HCT116 (cell line): ENCODE measurements around the gene MTMR1. TPM values are rescaled to one million over a fixed set of nuclear protein-coding genes. Genes with fewer than 3 reads are reported as not detected.
A peak's percentile ranks its signal among the peaks of the same experiment; 100 is the strongest.

Experiments
- ATAC-seq: fragments of 200-7000 bp; cut with Tn5 transposase; 2 replicates; pipeline ENCODE4 v1.9.1; 2020; ENCODE audit warnings: mild to moderate bottlenecking, moderate library complexity
- Bru-seq: library from RNA; stranded (reverse); fragments of 400-500 nt; gene quantifications from one replicate; lab custom pipeline; 2021; lab: Mats Ljungman, UMichigan
- BruChase-seq, 2 experiments: library from RNA; stranded (reverse); fragments of 400-500 nt; gene quantifications; one replicate each; lab custom pipeline; 2021; lab: Mats Ljungman, UMichigan
- BruUV-seq: library from RNA; stranded (reverse); fragments of 400-500 nt; replicated peaks from 2 replicates; lab custom pipeline; 2021; lab: Mats Ljungman, UMichigan
- CTCF ChIA-PET: fragments of 300-600 bp; sonication (Branson Sonifier 250); formaldehyde crosslinking; loops from one replicate; lab custom pipeline; 2021; ENCODE audit warnings: antibody characterized with exemption; lab: Charles Lee
- POLR2A ChIA-PET: fragments of 300-600, 350-600 bp; sonication (Branson Sonifier 250); formaldehyde crosslinking; loops from one replicate; lab custom pipeline; 2021; ENCODE audit warnings: antibody characterized with exemption; lab: Charles Lee
- RAD21 ChIA-PET, 2 experiments: fragments of 300-600 bp; sonication (Branson Sonifier 250); formaldehyde crosslinking; loops; one replicate each; lab custom pipeline; 2023; ENCODE audit warnings: low total read pairs in 2 of 2; ENCODE audit not compliant: uncharacterized antibody in 2 of 2, unreplicated experiment in 2 of 2, low non-redundant PET in 1 of 2; lab: Charles Lee
- DNase-seq: peaks from one replicate; pipeline ENCODE4 v3.0.0-alpha.2; 2010; ENCODE audit warnings: low read depth, low spot score
- H2AFZ ChIP-seq: fragments of 200-600 bp; shearing (Covaris generic), sonication (generic); 2 replicates; pipeline ENCODE4 v1.6.1; 2017; ENCODE audit warnings: low read depth, mixed run types, mixed read lengths, antibody characterized with exemption, low read length; ENCODE audit not compliant: poor library complexity, severe bottlenecking
- H3K27ac ChIP-seq: 2 replicates; pipeline ENCODE4 v1.5.1; 2012; ENCODE audit warnings: low read depth, low read length
- H3K27me3 ChIP-seq: fragments of 200-600 bp; sonication (generic); 2 replicates; pipeline ENCODE4 v1.6.1; 2016; ENCODE audit warnings: mixed run types, low read length, mixed read lengths; ENCODE audit not compliant: insufficient read depth
- H3K36me3 ChIP-seq, 2 experiments: fragments of 200-500 bp in 1 of 2; fragments of 200-600 bp in 1 of 2; sonication (Bioruptor generic) in 1 of 2; sonication (generic) in 1 of 2; 2 replicates each; pipeline versions ENCODE4 v1.5.1 to v1.6.1; 2014 to 2016; ENCODE audit warnings: low read length in 2 of 2, inconsistent platforms in 1 of 2, mixed read lengths in 1 of 2, mixed run types in 1 of 2; ENCODE audit not compliant: insufficient read depth in 2 of 2, control insufficient read depth in 1 of 2
- H3K4me1 ChIP-seq, 2 experiments: fragments of 200-600 bp in 1 of 2; sonication (generic) in 1 of 2; 2 replicates each; pipeline versions ENCODE4 v1.5.1 to v1.6.1; 2012 to 2017; ENCODE audit warnings: low read length in 2 of 2, inconsistent platforms in 1 of 2, mild to moderate bottlenecking in 1 of 2, mixed read lengths in 1 of 2, mixed run types in 1 of 2, moderate library complexity in 1 of 2; ENCODE audit not compliant: insufficient read depth in 2 of 2, control insufficient read depth in 1 of 2
- H3K4me2 ChIP-seq: fragments of 200-600 bp; sonication (generic); 2 replicates; pipeline ENCODE4 v1.6.1; 2017; ENCODE audit warnings: mixed run types, low read length, mixed read lengths
- H3K4me3 ChIP-seq, 2 experiments: fragments of 200-600 bp in 1 of 2; sonication (generic) in 1 of 2; replicated peaks in 1 of 2; 2 replicates each; pipeline ENCODE4 v1.5.1; 2011 to 2016; ENCODE audit warnings: low read length in 2 of 2, control low read depth in 1 of 2, low read depth in 1 of 2, mild to moderate bottlenecking in 1 of 2, mixed read lengths in 1 of 2, mixed run types in 1 of 2
- H3K79me2 ChIP-seq: fragments of 200-600 bp; sonication (generic); 2 replicates; pipeline ENCODE4 v1.6.1; 2017; ENCODE audit warnings: mild to moderate bottlenecking, mixed run types, low read length, moderate library complexity, mixed read lengths; ENCODE audit not compliant: insufficient read depth
- H3K9ac ChIP-seq: fragments of 200-600 bp; sonication (generic); 2 replicates; pipeline ENCODE4 v1.6.1; 2016; ENCODE audit warnings: low read length, mixed read lengths
- H3K9me2 ChIP-seq: fragments of 200-600 bp; sonication (generic), shearing (Covaris generic); 2 replicates; pipeline ENCODE4 v1.6.1; 2017; ENCODE audit warnings: mixed run types, mild to moderate bottlenecking, moderate library complexity; ENCODE audit not compliant: insufficient read depth
- H3K9me3 ChIP-seq, 2 experiments: fragments of 200-500 bp in 1 of 2; fragments of 200-600 bp in 1 of 2; sonication (Bioruptor generic) in 1 of 2; sonication (generic) in 1 of 2; 2 replicates each; pipeline ENCODE4 v1.6.1; 2014 to 2017; ENCODE audit warnings: low read length in 2 of 2, mixed read lengths in 2 of 2, inconsistent platforms in 1 of 2, low read depth in 1 of 2, mild to moderate bottlenecking in 1 of 2, mixed run types in 1 of 2, moderate library complexity in 1 of 2; ENCODE audit not compliant: control insufficient read depth in 1 of 2, insufficient read depth in 1 of 2
- H4K20me1 ChIP-seq: fragments of 200-600 bp; sonication (generic), shearing (Covaris generic); 2 replicates; pipeline ENCODE4 v1.6.1; 2017; ENCODE audit warnings: mixed run types, mild to moderate bottlenecking, moderate library complexity; ENCODE audit not compliant: insufficient read depth
- CBX3 ChIP-seq: IDR thresholded peaks from 2 replicates; pipeline ENCODE4 v1.6.1; 2012; ENCODE audit warnings: low read depth
- CEBPB ChIP-seq: IDR thresholded peaks from 2 replicates; pipeline ENCODE4 v1.6.1; 2012; ENCODE audit warnings: low read depth
- FOSL1 ChIP-seq: IDR thresholded peaks from 2 replicates; pipeline ENCODE4 v1.6.1; 2012; ENCODE audit warnings: low read depth
- JUND ChIP-seq: IDR thresholded peaks from 2 replicates; pipeline ENCODE4 v1.6.1; 2012
- POLR2A ChIP-seq: IDR thresholded peaks from 2 replicates; pipeline ENCODE4 v1.7.0; 2011; ENCODE audit warnings: borderline replicate concordance; ENCODE audit not compliant: insufficient read depth, insufficient read length; ENCODE audit errors: extremely low read depth
- POLR2AphosphoS5 ChIP-seq: IDR thresholded peaks from 2 replicates; pipeline ENCODE4 v1.6.1; 2011; ENCODE audit warnings: mild to moderate bottlenecking, low read depth, low read length, moderate library complexity
- RAD21 ChIP-seq: IDR thresholded peaks from 2 replicates; pipeline ENCODE4 v1.6.1; 2012; ENCODE audit warnings: low read depth, mild to moderate bottlenecking
- TCF7L2 ChIP-seq: IDR thresholded peaks from 2 replicates; pipeline ENCODE4 v1.7.0; 2011; ENCODE audit warnings: borderline replicate concordance, inconsistent platforms; ENCODE audit not compliant: insufficient read depth, insufficient read length; ENCODE audit errors: extremely low read depth
- YY1 ChIP-seq: IDR thresholded peaks from 2 replicates; pipeline ENCODE4 v1.6.1; 2011; ENCODE audit warnings: low read length, low read depth, moderate library complexity, mild to moderate bottlenecking; ENCODE audit not compliant: insufficient replicate concordance; ENCODE audit errors: extremely low read depth
- ZFX ChIP-seq: fragments of 450-650 bp; IDR thresholded peaks from 2 replicates; pipeline ENCODE4 v1.6.1; 2017
- intact Hi-C: fragments of 100-400 bp; cut with micrococcal nuclease; formaldehyde crosslinking; loops from 2 replicates; pipeline ENCODE4 v1.10.0; 2022
- long read RNA-seq: library from polyadenylated mRNA; unstranded; transcript quantifications from one replicate; pipeline ENCODE4 v2.0.0, GENCODE V29; 2021; ENCODE audit not compliant: unreplicated experiment
- polyA plus RNA-seq: library from polyadenylated mRNA; unstranded; fragments of >200 nt; gene quantifications from 2 replicates; pipeline ENCODE4 v1.2.1, GENCODE V29; 2012; ENCODE audit warnings: missing spikeins
- total RNA-seq: library from RNA; stranded (reverse); gene quantifications from one replicate; pipeline ENCODE4 v1.2.1, GENCODE V29; 2021; ENCODE audit not compliant: unreplicated experiment
- TF ChIP-seq, protein P1 (sequence below): IDR thresholded peaks from 2 replicates; pipeline ENCODE4 v1.6.1; 2012; ENCODE audit warnings: low read depth

Gene MTMR1
- 20.0 TPM for total RNA-seq
- 8.7 and 11.7 TPM in 2 replicates for polyA plus RNA-seq
- percentile 70 among the genes with signal in this experiment for Bru-seq, nascent RNA
- BruChase-seq, experiment 1, labeled RNA remaining after a 6-hour chase = percentile 68 among the genes with signal in this experiment
- percentile 62 among the genes with signal in this experiment for BruChase-seq, experiment 2, labeled RNA remaining after a 2-hour chase
- long read RNA-seq, partial matches to known transcripts = 9 of 24 reads
- long read RNA-seq, other reads (novel, unspliced or antisense) = 14 of 24 reads

DNA sequence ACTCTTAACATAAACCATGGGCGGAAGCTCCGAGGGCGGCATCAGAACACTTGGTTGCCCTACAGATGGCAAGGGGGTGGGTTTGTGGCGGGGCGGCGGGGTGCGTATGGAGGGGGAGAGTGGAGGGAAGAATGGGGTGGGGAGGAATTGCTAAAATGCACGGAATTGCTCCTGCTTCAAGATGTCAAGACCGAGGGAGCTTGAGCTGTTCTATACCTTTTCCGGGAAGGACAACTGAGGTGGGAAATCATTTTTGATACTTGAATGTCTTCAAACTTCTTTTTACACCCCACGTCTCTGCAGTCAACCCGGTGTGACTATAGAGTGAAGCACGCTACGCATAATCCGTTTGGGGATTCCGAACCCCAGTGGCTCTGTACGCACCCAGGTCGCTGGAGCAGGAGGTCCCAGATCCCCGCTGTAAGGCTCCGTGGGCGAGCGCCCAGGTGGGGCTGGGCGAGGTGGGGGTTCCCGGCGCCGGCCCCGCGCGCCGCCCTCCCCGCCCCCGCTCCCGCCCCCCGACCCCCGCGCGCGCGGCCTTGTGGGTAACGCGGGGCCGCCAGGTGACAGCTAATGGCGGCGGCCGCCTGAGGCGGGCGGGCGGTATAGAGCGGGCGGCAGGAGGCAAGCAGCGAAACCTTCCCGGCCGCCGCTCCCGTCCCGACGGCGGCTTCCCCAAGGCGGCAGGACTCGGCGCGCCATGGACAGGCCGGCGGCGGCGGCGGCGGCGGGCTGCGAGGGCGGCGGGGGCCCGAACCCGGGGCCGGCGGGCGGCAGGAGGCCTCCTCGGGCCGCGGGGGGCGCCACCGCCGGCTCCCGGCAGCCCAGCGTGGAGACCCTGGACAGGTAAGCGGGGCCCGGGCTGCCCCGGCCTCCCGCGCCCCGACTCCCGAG lies at the start of gene MTMR1:
MTMR1 (plus strand) TSS at position 566 of the 894 bp plus-strand sequence; CDS start at position 701, 135 bp downstream.
- Histone ChIP-seq H3K9ac (peak within 1 kb of the TSS; percentile 66), H3K9me2 (no peaks in the 10 kb centered on the region), H3K79me2 (peaks cover 29% of the 10 kb centered on the region), H3K4me1 (peaks cover 9 to 42% of the 10 kb centered on the region in 2 experiments; a peak in 3 of 4 replicates), H4K20me1 (no peaks in the 10 kb centered on the region), H3K27ac (peak within 1 kb of the TSS; percentile 59), H3K4me3 (peak within 1 kb of the TSS; percentile 59 to 70), H3K4me2 (peak within 1 kb of the TSS; percentile 85), H3K27me3 (no peaks in the 10 kb centered on the region), H3K36me3 (no peaks in the 10 kb centered on the region), H3K9me3 (no peaks in the 10 kb centered on the region; a peak in 1 of 4 replicates), H2AFZ (no peak within 1 kb of the TSS)
- CTCF ChIA-PET = interaction anchor here (1.0 to 1.5 kb wide), 2 partner anchors 9 to 20 kb away, joined by 3 to 5 read pairs; no protein-coding TSS in a partner anchor
- no peak for DNase-seq
- peak; percentile 69 for ATAC-seq
- no TSS peak for BruUV-seq
- TF ChIP-seq ZFX (peak; percentile 63), YY1 (peak; percentile 85), TCF7L2 (no peak), CEBPB (no peak), POLR2A (peak; percentile 31)
- POLR2A ChIA-PET = no interaction called here
- RAD21 ChIA-PET = no interaction called here
- intact Hi-C loops = no loop called here

- H3K79me2 ChIP-seq = no peaks in the 10 kb centered on the region
- H2AFZ ChIP-seq = no peak overlapping the region
- H3K9me3 ChIP-seq = no peaks in the 10 kb centered on the region
- BruUV-seq = no TSS peak
- no peak overlapping the region for H3K4me2 ChIP-seq
- H3K4me1 ChIP-seq = no peaks in the 10 kb centered on the region
- RAD21 ChIA-PET = no interaction called here
- H3K9ac ChIP-seq = no peak overlapping the region
- H3K36me3 ChIP-seq = no peaks in the 10 kb centered on the region
- POLR2A ChIA-PET = no interaction called here
- intact Hi-C loops = no loop called here
- H3K9me2 ChIP-seq = no peaks in the 10 kb centered on the region
- H3K27me3 ChIP-seq = no peaks in the 10 kb centered on the region
- DNase-seq (no peak), ATAC-seq (no peak)
- no peak overlapping the region for H3K27ac ChIP-seq
- CTCF ChIA-PET = no interaction called here
- H3K4me3 ChIP-seq = no peak overlapping the region
- H4K20me1 ChIP-seq = no peaks in the 10 kb centered on the region
- TF ChIP-seq RAD21 (no peak), TCF7L2 (no peak), CBX3 (no peak), POLR2A (no peak), POLR2AphosphoS5 (no peak), JUND (no peak), FOSL1 (no peak)
- TF ChIP-seq, protein P1, sequence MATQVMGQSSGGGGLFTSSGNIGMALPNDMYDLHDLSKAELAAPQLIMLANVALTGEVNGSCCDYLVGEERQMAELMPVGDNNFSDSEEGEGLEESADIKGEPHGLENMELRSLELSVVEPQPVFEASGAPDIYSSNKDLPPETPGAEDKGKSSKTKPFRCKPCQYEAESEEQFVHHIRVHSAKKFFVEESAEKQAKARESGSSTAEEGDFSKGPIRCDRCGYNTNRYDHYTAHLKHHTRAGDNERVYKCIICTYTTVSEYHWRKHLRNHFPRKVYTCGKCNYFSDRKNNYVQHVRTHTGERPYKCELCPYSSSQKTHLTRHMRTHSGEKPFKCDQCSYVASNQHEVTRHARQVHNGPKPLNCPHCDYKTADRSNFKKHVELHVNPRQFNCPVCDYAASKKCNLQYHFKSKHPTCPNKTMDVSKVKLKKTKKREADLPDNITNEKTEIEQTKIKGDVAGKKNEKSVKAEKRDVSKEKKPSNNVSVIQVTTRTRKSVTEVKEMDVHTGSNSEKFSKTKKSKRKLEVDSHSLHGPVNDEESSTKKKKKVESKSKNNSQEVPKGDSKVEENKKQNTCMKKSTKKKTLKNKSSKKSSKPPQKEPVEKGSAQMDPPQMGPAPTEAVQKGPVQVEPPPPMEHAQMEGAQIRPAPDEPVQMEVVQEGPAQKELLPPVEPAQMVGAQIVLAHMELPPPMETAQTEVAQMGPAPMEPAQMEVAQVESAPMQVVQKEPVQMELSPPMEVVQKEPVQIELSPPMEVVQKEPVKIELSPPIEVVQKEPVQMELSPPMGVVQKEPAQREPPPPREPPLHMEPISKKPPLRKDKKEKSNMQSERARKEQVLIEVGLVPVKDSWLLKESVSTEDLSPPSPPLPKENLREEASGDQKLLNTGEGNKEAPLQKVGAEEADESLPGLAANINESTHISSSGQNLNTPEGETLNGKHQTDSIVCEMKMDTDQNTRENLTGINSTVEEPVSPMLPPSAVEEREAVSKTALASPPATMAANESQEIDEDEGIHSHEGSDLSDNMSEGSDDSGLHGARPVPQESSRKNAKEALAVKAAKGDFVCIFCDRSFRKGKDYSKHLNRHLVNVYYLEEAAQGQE = no peak
Measured at GRCh38 chrX:150643958-150644357, 49.2 kb upstream of the MTMR1 start.
